HG02943 (cell line): ENCODE data around the gene RAB30.
A peak's percentile ranks its signal among the peaks of the same experiment; 100 is the strongest.

Source experiments
- ATAC-seq: cut with Tn5 transposase; IDR thresholded peaks from one replicate; pipeline ENCODE4 v1.9.1; 2021; ENCODE audit warnings: mild to moderate bottlenecking, low read depth, moderate library complexity; ENCODE audit not compliant: unreplicated experiment

The RAB30 gene, protein sequence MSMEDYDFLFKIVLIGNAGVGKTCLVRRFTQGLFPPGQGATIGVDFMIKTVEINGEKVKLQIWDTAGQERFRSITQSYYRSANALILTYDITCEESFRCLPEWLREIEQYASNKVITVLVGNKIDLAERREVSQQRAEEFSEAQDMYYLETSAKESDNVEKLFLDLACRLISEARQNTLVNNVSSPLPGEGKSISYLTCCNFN

DNA sequence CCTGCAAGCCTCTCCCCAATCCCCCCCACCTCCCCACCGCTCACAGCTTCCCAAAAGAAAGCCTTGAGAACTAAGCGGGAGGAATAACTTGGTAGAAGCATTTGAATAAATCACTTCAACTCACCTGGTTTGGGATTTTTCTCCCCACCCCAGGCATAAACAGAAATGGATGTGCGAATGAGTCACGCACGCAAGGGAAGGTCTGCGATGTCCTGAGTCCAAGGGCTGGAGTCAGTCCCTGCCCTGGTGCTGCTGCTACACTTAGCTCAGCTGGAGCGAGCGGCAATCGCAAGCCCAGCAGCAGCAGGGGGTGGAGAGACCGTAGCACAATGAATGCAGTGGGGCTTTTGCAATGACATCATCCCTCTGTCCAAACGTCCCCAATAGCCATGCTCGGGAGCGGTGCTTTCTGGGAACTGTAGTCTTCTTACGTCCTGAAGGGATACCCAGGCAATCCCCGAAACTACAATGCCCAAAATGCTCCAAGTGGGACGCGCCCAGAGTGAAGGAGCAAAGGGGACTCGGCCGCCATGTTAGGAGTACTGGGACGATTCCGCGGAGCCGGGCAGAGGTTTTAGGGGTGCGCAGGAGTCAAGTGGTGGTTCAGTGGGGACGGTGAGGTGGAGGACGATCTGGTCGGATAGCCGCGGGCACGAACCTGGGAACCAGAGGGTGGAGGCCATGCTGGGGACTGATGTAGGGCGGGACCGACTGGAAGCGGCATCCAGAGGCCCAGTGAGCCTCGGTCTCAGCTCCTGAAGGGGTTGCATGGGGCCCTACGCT, at the start of gene RAB30:
Gene RAB30 (minus strand): TSS at position 331 of the 783 bp plus-strand sequence. CDS start 74,581 bp downstream, outside the sequence.
- ATAC-seq: peak; percentile 96

DNA sequence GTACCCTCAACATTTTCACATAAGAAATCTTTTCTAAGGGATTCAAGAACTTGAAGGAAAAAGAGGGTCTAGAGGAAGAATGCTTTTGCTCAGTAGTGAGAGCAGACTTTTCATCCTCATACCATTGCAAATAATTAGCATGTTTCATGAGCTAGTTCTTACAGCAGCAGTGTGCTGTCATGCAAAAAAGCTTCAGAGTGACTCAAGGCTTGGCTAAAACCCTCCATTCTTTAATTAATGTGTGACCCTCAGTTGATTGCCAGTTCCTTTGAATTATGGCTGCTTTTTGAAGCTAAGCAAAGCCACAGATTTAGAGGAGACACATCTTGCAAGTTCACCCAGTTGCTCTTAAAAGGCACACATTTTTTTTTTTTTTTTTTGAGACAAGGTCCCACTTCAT, 48.6 kb upstream of the RAB30 start:
- no peak for ATAC-seq

DNA sequence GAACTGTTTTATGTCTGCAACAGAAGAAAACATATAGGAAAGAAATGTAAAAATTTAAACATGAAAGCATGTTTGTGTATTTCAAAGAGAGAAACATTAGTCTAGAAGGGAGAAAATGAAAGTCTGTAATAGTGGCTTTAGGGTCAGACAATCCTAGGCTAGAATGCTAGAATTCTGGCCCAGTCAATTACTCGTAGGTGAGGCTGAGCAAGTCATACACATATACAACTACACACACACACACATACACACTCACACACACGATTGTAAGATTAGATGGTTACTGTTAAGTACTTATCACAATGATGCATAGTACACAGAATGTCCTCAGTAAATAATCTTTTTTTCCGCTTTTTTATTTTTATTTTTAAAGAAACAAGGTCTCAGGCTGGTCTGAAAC, 47.5 kb upstream of the RAB30 start:
- no peak for ATAC-seq

DNA sequence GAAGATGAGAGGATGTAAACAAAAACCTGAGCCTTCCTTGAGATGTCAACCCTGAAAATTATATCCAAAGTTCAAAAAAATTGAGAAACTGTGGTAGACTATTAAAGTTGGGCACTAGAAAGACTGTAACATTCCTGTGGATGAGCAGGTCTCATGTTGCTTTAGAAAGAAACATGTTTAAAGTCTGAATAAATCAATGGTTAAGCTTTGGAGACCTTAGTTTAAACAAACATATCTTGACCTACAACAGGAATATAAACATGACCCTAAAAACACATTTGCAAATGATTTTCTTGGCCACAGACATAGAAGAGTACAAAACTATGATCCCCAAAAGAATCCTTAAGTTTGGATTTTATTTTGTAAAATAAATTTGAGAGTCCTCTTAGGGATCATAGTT, 47.1 kb upstream of the RAB30 start:
- ATAC-seq: no peak

DNA sequence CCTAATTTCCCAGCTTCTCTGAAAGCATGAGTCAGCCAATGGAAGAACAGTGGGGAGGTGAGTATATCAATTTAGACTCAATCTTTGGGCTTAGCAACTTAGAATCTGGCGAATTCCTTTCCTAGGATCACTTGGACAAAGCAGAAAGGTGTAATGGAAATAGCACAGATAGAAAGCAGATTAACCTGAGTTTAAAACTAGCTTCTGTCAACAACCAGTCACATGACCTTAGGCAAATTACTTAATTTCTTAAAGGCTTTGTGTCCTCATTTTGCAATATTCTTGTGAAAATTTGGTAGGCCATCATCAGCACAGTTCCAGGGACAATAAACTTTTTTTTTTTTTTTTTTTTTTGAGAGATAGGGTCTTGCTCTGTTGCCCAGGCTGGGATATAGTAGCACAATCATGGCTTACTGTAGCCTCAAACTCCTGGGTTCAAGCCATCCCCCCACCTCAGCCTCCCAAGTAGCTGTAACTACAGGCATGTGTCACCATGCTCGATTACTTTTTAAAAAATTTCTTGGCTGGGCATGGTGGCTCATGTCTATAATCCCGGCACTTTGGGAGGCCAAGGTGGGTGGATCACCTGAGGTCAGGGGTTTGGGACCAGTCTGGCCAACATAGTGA, 44.4 kb upstream of the RAB30 start:
- no peak for ATAC-seq

DNA sequence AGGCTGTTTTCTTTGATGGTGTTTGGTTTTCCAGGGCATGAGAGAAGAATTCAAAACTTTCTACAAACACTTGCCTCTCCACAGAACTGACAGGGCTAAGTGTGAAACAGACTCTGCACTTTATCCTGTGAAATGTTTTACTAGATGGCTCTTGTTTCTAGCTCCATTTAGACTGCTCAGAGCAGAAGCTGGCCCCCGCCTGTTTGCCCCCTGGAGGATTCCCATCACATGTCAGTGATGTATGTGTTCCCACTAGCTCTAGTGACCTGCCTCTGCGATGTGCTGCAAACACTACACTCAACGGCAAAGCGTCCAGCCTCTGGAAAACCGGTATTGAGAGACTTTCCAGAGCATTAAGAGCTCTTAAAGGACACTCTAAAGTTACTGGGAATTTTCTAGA, 43.9 kb upstream of the RAB30 start:
- no peak for ATAC-seq

DNA sequence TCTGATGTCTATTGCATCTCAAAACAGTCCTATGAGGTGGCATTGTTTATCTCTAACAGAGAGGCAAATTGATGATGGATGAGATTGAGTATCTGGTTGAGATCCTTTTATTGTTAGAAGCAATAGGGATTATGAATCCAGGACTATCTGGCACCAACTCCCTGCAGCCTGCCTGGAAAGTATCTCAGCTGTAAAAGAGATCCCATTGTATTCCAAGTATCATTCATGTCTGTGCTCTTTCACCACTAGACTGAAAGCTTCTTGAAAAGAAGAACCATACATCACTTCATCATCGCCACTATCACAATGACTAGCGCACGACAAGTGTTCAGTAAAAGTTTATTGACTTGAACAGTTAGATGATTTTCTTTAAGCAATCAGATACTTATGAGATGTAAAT, 43.3 kb upstream of the RAB30 start:
- ATAC-seq: no peak

DNA sequence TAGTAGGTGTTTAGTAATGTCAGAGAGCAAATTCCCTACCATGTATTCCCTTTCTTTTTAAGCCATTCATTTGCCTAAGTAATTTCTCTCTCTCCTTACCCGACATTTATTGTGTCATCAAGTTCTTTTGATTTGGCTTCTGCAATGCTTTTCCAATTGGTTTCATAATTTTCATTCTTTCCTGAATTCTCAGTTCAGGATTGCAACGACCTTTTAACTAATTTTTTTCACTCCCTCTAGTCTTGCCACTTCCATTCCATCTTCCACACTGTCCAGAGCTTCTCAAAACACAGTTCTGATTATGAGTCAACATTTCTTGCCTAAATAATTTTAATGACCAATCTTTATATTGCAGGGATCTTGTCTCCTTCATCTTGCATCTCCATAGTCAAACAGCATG, 41.2 kb upstream of the RAB30 start:
- ATAC-seq: no peak

DNA sequence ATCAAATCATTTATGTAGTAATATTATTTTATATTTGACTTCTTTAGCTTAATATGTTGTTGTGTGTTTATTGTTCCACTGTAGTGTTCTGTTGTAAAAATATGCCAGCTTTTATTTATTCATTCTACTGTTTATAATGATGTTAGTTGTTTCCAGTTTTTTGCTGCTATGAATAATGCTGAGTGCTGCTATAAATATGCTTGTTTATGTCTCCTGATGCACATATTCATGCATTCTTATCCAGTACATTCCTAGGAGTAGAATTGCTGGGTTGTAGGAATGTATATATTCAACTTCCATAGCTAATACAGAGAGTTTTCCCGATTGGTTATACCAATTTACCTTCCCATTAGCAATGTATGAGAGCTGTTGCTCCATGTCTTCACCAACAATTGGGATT, 33.5 kb upstream of the RAB30 start:
- no peak for ATAC-seq

DNA sequence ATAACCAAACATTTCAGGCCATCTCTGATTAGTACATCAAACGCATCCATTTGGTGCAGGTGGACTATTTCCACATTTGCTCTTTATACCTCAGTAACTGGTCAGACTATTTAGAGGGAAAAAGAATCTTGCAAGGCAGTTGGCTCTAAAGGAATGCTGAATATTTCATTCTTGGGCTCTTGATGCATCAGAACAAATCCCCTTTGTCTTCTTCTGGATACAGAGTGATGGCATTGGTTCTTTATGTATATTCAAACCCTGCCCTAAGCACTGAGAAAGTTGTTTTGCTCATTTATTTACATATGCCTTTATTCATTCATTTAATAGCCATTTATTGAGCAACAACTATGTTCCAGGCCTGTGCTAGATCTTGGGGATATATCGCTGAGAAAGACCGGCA, 31.1 kb upstream of the RAB30 start:
- no peak for ATAC-seq

DNA sequence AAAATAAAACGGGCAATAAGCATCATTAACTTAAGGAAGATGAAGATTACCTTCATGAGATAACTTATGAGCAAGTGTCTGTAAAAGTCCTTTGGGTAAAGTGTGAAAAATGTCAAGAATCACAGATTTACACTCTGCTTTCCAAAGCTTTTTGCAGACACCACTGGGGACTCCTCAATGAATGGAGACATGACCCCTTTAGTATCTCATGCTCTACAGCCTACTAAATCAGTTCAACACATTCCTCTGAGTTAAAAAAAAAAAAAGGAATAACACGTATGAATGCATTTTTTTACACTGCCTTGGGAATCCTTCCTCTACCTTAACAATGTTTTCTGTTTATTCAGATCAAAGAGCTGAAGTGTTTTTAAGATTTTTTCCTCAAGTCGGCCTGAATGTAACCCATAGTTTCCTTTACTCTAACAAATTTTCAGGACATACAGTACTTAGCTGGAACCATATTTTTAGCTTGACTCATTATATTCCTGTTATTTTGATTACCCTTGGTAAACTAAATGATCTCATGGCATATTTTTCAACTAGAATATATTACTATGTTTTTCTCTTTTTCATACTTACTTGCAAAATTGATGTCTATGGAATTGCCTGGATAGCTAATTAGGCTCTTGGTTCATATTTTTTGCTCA, 25.9 kb upstream of the RAB30 start:
- no peak for ATAC-seq

DNA sequence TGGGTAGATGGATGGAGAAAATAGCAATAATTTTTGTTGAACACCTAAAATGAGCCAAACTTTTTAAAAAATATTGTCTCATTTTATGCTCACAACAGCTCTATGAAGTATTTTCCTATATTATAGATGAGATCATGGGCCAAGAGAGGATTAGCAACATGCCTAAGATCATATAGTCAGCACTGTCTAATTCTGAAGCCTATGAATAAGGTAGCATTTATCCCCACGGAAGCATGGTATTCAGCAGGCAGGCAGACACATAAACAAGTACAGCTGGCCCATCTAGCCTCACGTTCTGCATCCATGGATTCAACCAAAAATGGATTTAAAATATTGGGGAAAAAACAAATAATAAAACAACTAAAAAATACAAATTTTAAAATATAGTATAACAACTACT, 21.9 kb upstream of the RAB30 start:
- no peak for ATAC-seq

DNA sequence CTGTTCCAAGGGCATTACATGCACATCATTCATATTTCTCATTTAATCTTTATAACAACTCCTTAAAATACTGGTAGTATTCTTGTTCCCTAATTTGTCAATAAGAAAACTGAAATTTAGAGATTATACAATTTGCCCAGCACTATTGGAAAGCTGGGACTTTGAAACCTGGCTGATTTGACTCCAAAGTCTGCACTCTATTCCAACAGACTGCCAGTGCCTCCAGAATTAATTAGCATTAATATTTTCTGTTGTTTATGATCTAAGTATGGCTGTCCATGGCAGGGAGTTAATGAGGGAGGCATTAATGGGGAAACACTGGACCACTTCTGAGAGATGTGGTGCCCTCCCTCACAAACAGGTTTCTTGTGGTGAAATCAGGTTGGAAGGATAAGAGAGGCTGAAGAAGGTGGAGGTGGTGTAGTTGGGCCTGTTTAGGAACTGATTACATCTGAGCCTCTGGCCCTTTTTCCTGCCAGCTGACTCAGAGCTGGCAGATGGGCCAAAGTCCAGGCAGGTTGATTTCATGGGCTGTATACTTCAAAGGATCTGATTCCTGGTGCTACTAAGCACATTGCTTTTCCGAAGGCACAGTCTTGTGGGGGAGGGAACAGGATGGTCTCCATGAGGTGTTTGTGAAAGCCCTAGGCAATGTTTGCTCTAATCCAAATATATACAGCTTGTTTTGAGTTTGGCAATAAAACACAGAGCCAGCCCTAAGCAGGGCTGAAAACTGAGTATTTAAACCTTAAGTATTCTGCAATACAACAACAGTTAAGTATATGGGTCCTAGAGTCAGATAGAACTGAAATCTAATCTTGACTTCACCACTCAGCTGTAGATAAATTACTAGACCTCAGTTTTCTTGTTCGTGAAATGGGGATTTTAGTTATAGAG, 21.0 kb upstream of the RAB30 start:
- no peak for ATAC-seq

DNA sequence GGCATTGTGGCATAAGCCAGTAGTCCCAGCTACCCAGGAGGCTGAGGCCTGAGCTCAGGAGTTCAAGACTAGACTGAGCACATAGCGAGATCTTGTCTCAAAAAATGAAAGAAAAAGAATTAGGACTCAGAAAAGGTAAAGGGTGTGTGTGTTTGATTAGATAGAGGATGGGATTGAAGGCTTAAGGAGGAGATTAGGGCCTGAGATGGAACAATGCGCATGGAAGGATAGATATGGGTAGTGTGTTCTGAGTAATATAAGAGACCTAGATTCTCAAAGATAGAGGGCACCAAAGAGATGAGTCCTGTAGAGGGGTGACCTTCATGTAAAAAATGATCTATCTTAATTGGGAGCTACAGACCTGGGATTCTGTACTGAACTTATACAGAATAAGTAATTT, 17.3 kb upstream of the RAB30 start:
- no peak for ATAC-seq

DNA sequence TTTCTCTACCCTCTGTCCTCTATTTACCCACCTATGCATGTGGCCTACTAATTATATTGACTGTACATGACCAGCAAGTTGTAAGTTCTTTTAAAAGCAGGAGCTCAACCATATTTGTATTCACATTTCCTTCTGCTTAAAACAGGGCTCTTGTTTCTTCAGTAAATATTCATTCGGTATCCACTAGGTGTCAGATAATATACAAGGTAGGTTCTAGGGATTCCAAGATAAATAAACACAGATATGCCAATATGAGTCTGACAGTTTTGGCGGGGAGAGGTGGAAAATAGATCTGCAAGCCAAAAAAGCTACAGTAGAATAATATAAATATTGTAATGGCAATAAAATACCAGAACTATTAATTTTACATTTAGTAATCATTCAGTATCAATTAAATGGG, 15.3 kb upstream of the RAB30 start:
- no peak for ATAC-seq

DNA sequence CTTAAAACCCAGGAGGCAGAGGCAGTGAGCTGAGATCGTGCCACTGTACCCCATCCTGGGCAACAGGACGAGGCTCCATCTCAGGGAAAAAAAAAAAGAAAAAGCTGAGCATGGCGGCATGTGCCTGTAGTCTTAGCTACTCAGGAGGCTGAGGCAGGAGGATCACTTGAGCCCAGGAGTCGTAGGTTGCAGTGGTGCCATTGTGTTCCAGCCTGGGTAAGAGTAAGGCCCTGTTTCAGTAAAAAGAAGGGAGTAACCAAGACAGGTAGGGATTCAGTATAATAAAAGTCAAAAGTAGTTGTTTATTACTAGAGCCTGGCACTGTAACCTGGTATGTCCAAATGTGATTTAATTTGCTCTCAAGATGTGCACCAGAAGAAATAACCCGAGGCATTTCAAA, 8.1 kb upstream of the RAB30 start:
- no peak for ATAC-seq

DNA sequence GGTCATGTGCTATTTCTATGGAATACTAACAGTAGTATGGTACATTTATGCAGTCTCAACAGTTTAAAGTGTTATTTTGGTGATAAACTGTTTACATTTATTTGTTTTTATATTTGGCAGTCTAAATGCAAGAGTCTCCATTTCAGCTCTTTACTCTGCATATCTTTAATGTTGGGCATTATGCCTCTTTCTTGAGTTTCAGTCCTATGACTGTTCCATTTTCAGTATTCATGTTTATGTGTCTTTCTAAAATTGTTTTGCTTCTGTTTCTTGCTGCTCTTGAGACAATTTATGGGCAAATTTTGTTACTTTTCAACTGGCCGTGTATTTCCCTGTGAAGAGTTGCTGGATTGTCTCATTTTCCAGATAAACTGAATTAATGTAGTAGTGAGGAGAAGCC, 6.6 kb upstream of the RAB30 start:
- ATAC-seq: no peak

DNA sequence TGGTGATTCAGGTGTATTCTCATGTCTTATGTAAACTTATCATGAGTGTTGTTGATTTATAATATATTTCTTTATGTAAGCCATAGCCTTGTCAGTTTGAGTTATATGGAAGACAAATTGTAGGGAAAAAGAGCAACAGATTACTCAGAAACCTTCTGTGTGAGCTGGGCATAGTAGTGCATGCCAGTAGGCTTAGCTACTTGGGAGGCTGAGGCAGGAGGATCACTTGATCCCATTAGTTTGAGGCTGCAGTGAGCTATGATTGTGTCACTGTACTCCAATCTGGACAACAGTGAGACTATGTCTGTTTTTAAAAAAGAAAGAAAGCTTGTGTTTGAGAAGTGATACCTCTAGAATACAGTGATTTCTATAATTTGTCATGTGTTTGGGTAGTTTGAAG, 2.2 kb upstream of the RAB30 start:
- no peak for ATAC-seq

DNA sequence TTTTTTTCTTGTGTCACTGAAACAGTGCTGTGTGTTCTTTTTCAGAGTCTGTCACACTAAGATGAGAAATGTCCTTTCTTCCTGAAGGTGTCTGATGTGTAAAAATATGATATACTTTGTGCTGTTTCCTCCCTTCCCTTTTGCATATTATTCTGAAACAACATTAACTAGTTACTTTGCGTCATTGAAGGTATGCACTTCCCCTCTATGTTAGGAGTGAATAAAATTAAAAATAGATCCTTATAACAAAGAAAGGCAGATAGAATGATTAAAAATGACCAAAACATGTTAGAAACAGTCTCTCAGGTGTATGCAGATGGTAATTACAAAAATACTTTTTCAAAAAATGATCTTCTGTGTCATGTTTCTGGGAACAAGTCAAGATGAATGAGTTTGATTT, 1.6 kb upstream of the RAB30 start:
- no peak for ATAC-seq
